Prostate gland (tissue), 2 donors: ENCODE data around the gene MEF2D.

Source experiments
- CTCF ChIP-seq, 4 experiments: fragments of 200-600 bp in 2 of 4; fragments of 450-650 bp in 2 of 4; sonication (generic) in 2 of 4; IDR thresholded peaks; 1 replicate in 3 of 4; 2 replicates in 1 of 4; pipeline ENCODE4 v1.5.1; 2016 to 2019; ENCODE audit warnings: antibody characterized with exemption in 4 of 4, mild to moderate bottlenecking in 2 of 4, moderate library complexity in 2 of 4
- POLR2A ChIP-seq: fragments of 450-650 bp; IDR thresholded peaks from one replicate; pipeline ENCODE4 v1.6.1; 2016; ENCODE audit warnings: antibody characterized with exemption, mild to moderate bottlenecking

- TF ChIP-seq POLR2A: no peak
- TF ChIP-seq CTCF (IDR thresholded peaks at IDR 0.05): no peak
Measured at GRCh38 chr1:156440654-156441437, 59.7 kb downstream of the MEF2D start.
